GM18520 (cell line): ENCODE data around the gene ESD.
A peak's percentile ranks its signal among the peaks of the same experiment; 100 is the strongest.
"Not testable (repeated sequence)": the region's sequence is repeated elsewhere in the genome, so short reads cannot be mapped to it uniquely, and the experiment has no call there.

Experiments
- ATAC-seq: cut with Tn5 transposase; IDR thresholded peaks from one replicate; pipeline ENCODE4 v1.9.1; 2021; ENCODE audit not compliant: unreplicated experiment

ESD gene, protein sequence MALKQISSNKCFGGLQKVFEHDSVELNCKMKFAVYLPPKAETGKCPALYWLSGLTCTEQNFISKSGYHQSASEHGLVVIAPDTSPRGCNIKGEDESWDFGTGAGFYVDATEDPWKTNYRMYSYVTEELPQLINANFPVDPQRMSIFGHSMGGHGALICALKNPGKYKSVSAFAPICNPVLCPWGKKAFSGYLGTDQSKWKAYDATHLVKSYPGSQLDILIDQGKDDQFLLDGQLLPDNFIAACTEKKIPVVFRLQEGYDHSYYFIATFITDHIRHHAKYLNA

DNA sequence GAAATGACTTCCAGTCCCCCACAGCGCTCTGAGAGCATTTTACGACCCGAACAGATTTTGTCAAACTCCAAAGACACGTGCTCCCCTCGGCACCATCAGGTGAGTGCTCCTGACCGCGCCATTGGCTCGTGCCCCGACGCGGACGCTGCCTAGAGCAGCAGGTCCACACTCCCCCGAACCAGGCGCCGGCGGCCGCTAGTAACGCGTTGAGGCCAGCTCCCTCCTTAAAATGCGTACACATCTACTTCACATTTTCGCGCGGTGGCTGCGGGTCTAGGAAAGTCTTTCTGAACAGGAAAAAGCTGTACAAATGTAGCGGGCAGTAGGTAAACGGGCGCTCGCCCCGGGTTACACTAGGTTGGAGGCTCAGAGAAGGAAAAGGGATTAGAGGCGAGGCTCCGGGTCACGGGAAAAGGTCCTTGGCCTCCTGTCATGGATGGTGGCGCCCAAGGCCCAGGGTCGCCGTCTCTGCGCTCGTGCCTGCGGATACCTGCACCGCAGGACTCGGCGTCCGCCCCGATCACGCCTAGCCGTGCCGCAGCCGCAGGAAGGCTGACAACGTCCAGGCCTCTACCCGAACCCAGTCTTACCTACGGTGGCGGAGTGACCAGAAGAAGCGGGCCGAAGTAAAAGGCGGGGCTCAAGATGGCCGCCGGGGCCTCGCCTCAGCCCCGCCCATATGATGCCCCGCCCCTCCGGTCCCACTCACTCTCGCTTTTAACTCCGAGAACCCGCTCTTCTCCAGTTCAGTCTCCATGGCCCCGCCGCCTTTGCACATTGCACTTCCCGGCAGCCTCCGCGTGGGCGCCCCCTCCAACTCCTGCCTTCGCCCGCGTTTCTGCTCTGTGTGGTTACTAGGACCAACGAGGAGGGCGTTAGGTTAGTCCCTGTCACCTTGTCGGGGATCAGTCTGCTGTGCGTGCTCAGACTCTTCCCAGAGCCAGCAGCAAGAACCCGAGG, at the start of gene ESD:
TSS of gene ESD (minus strand) at position 647 of the 960 bp plus-strand sequence. CDS start 5,748 bp downstream, outside the sequence.
- ATAC-seq: peak; percentile 67

GRCh38 chr13:46846726-46847125, 49.8 kb upstream of the ESD start:
- ATAC-seq: no peak

GRCh38 chr13:46845146-46845545, 48.2 kb upstream of the ESD start:
- no peak for ATAC-seq

DNA sequence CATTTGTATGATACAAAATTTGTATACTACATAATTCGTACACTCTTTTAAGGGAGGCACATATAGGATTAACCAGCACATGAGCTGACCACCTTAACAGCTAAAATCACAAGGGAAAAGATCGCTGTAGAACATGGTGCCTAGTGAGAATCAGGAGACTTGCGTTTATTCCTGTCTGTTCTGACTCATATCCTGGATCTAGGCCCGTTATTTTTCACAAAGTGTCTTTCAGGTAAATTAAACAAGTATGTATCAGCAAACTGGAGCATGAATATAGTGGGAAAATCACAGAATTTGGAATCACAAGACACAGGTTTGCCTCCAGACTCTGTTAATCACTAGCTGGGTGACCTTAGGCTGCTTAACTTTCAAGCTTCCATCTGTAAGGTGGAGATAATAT, 47.5 kb upstream of the ESD start:
- ATAC-seq: no peak

- ATAC-seq: no peak
Observed at GRCh38 chr13:46839399-46839798, 42.4 kb upstream of the ESD start.

DNA sequence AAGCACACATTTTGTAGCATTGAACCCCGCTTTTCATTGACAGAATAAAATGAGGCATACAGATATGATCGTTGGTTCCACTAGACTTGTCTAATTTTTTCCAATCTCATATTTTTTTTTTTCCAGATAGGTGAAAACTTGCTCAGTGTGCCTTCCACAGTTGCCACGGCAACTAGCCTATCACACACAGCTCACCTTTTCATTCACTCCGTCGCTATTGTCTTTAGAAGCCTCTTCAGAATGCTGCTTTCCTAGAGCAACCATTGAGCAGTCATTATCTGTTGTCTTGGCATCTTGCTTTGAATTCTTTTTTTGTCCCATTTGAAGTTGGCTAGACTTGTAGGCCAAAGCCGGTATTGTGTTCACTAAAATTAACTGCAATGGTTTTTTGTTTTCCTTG, 37.7 kb upstream of the ESD start:
- no peak for ATAC-seq

- ATAC-seq: no peak
Observed at GRCh38 chr13:46831588-46832194, 34.7 kb upstream of the ESD start.

DNA sequence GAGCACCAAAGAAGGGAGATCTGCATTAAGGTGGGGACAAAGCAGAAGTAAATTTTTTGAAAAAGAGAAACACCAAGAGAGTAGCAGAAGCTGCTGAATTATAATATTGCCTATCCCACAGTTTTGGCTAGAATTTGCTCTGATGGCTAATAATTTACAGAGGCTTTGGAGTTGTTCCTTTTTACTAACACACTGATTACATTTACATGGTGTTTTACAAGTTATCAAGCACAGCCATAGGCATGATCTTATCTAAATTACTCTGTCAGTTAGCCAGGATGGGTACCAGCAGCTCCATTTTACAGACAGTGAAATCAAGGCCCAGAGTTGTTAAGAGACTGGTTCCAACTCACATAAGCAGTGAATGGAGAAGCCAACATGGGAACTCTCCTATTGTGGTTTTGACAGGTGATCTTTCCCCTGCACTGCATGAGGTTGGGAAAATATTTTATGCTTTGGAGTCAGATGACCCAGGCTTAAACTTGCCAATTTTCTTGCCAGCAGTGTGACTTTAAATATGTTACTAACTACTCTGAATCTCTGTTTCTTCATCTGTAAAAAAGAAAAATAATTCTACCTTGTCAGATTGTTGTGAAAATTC, 33.5 kb upstream of the ESD start:
- ATAC-seq: no peak

GRCh38 chr13:46822551-46822950, 25.6 kb upstream of the ESD start:
- no peak for ATAC-seq

GRCh38 chr13:46817838-46818476, 21.0 kb upstream of the ESD start:
- no peak for ATAC-seq

- no peak for ATAC-seq
Observed at GRCh38 chr13:46817095-46817494, 20.1 kb upstream of the ESD start.

GRCh38 chr13:46816371-46816770, 19.4 kb upstream of the ESD start:
- no peak for ATAC-seq

GRCh38 chr13:46812301-46812797, 15.4 kb upstream of the ESD start:
- no peak for ATAC-seq

DNA sequence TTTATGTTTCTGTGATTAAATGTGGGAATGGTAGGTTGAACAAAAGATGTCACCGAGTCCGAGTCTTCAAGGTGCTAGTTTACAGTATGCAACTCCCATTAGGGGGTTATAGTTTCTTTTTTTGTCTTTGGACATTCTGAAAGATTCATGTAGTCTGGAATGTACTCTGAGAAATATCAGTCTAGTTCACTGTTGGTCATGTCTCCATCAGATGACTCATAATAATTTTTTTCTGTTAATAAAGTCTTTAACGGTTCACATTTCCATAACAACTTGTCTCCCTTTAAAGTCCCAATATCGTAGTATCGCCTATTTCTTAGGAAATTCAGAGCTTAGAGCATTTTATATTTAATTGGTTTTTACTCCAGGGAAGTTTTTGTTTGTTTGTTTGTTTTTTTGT, 13.5 kb upstream of the ESD start:
- ATAC-seq: no peak

GRCh38 chr13:46804921-46805320, 8.0 kb upstream of the ESD start:
- not testable (repeated sequence) for ATAC-seq

GRCh38 chr13:46804391-46804815, 7.4 kb upstream of the ESD start:
- ATAC-seq: no peak

DNA sequence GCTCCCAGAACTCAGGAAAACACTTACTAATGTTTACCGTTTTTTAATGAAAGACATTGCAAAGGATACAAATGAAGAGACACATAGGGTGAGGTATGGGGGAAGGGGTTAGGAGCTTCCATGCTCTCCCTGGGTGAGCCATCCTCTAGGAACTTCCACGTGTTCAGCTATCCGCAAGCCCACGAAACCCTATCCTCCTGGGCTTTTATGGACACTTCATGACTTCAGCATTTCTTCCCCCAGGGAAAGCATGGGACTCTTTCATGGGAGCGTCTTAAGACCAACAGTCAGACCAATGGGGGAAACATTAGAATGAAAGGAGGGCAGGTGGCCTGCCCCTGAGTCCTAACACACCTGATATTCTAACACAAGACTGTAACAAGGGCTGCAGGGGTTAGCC, 6.6 kb upstream of the ESD start:
- no peak for ATAC-seq

DNA sequence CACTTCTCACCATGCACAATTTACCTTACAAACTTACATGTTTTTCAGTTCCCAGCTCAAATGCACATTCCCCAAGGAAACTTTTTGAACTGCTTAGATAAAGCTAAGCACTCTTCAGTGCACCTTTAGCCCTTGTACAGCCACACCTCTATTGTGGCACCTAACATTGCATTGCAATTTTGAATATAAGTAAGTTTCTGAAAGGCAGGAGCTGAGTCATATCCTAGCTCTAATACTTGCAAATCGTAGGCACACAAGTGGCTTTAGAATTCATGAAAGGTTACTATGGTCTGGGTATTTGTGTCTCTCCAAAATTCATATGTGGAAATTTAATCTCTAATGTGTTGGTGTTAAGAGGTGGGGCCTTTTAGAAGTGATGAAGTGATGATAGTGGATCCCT, 4.9 kb upstream of the ESD start:
- no peak for ATAC-seq

- ATAC-seq: no peak
Observed at GRCh38 chr13:46799139-46799538, 2.2 kb upstream of the ESD start.

DNA sequence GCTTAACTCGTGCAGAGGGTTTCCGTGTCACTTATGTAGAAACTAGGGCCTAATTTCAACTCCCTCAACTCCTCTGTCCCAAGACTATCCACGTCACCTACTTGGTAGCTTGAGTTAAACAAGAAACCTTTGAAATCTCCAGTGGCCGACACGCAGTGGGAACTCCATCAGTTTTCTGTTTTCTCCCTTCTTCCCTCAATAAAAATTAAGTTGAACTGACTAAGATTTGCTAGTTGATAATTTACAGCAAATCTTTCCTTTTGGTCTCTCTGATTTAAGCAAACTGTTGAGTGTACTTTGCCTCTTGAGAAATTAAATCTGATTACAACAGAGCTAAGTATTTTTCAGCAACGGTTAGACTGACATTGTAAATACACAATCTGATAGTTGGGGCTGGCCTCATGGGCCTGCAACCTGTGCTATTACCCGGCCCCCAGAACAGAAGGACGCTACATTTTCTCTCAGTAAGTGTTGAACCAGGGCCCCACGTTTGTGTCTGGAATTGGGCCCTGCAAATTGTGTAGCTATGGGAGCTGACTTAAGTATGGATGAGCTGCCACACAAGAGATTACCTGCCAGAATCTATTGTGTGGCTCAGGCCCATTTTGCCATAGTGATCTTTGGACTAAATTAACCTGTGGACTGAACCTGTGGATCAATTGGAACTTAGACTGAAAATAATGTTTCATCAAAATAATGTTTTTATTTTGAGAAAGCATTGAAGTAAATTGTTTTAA, 708 bp upstream of the ESD start:
- ATAC-seq: no peak
